ENCODE measurements around the gene PROB1.
A peak's percentile ranks its signal among the peaks of the same experiment; 100 is the strongest.

The PROB1 gene

GRCh38 chr5:139402561-139403158, 7.8 kb upstream of the PROB1 start:
- H3K27ac ChIP-seq (ENCODE audit: poor library complexity, severe bottlenecking) = peak overlapping the region; percentile 76
- no peak for ATAC-seq (ENCODE audit: low read depth)
- no peak overlapping the region for H3K4me3 ChIP-seq (ENCODE audit: severe bottlenecking)
- no peak for DNase-seq (ENCODE audit: low spot score)
- H3K9me3 ChIP-seq (ENCODE audit: severe bottlenecking) = no peaks in the 10 kb centered on the region
- H3K27me3 ChIP-seq (ENCODE audit: insufficient read depth, poor library complexity, severe bottlenecking) = no peaks in the 10 kb centered on the region
- TF ChIP-seq CTCF (IDR thresholded peaks at IDR 0.05; ENCODE audit: poor library complexity, severe bottlenecking) = peak; percentile 62
- H3K4me1 ChIP-seq (ENCODE audit: insufficient read depth, poor library complexity, severe bottlenecking) = peaks cover 10% of the 10 kb centered on the region
- no peaks in the 10 kb centered on the region for H3K36me3 ChIP-seq (ENCODE audit: low read depth)

DNA sequence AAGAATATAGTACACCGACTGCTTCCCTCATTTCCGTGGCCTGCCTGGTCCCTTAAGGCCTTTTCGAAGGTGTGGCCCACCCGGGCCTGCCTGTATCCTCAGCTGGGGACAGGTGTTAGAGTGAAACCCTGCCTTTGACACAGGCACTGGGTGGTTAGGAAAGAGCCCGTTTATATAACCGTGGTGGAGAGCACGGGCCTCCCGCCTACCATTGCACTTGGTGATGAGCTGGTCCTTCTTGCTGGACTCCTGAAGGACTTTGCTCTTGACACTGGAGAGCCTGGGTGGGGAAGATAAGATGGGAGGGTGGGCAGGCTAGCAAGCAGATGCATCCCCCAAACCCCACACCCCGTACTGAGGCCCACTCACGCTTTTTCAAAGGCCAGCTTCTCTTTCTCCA, 6.6 kb upstream of the PROB1 start:
- Histone ChIP-seq H3K4me1 (ENCODE audit: insufficient read depth, poor library complexity, severe bottlenecking) (peaks cover 10% of the 10 kb centered on the region), H3K36me3 (ENCODE audit: low read depth) (no peaks in the 10 kb centered on the region), H3K27ac (ENCODE audit: poor library complexity, severe bottlenecking) (no peak overlapping the region), H3K27me3 (ENCODE audit: insufficient read depth, poor library complexity, severe bottlenecking) (no peaks in the 10 kb centered on the region), H3K4me3 (ENCODE audit: severe bottlenecking) (no peak overlapping the region), H3K9me3 (ENCODE audit: severe bottlenecking) (no peaks in the 10 kb centered on the region)
- no peak for TF ChIP-seq CTCF (IDR thresholded peaks at IDR 0.05; ENCODE audit: poor library complexity, severe bottlenecking)
- ATAC-seq (ENCODE audit: low read depth) = no peak
- no peak for DNase-seq (ENCODE audit: low spot score)

DNA sequence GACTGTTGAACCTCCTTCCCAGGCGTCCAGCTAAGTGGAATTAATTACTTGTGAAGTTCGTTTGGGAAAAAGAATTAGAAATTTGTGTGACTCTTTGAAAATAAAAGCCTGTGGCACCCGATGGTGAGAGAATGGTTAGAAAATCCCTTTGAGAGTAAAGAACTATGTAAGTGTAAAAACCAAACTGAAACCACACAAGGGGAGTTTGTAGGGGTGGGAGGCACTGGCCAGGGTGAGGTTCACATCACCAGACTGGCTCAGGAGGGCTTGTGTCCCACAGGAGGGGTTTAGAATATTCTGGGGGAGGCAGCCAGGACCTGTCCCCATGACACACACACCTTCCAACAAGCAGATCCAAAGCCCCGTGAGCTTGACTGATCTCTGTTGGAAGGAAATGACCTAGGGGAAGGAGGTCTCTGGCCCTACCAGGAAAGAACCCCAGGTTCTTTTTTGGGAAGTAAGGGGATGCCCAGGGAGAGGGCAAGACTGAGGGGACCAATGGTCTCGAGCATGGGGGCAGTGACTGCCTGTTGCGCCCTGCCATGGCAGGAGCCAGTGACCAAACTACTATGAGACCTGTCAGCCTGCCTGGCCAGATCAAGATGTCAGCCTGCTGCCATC, 4.7 kb upstream of the PROB1 start:
- H3K4me1 ChIP-seq (ENCODE audit: insufficient read depth, poor library complexity, severe bottlenecking) = peaks cover 10% of the 10 kb centered on the region
- no peak overlapping the region for H3K27ac ChIP-seq (ENCODE audit: poor library complexity, severe bottlenecking)
- H3K4me3 ChIP-seq (ENCODE audit: severe bottlenecking) = no peak overlapping the region
- DNase-seq (ENCODE audit: low spot score) (no peak), ATAC-seq (ENCODE audit: low read depth) (no peak)
- H3K27me3 ChIP-seq (ENCODE audit: insufficient read depth, poor library complexity, severe bottlenecking) = no peaks in the 10 kb centered on the region
- TF ChIP-seq CTCF (IDR thresholded peaks at IDR 0.05; ENCODE audit: poor library complexity, severe bottlenecking) = no peak
- H3K9me3 ChIP-seq (ENCODE audit: severe bottlenecking) = no peaks in the 10 kb centered on the region
- no peaks in the 10 kb centered on the region for H3K36me3 ChIP-seq (ENCODE audit: low read depth)

- ATAC-seq (ENCODE audit: low read depth) (no peak), DNase-seq (ENCODE audit: low spot score) (no peak)
- no peaks in the 10 kb centered on the region for H3K9me3 ChIP-seq (ENCODE audit: severe bottlenecking)
- no peak overlapping the region for H3K4me3 ChIP-seq (ENCODE audit: severe bottlenecking)
- H3K4me1 ChIP-seq (ENCODE audit: insufficient read depth, poor library complexity, severe bottlenecking) = peaks cover under 1% of the 10 kb centered on the region
- no peaks in the 10 kb centered on the region for H3K27me3 ChIP-seq (ENCODE audit: insufficient read depth, poor library complexity, severe bottlenecking)
- H3K36me3 ChIP-seq (ENCODE audit: low read depth) = no peaks in the 10 kb centered on the region
- TF ChIP-seq CTCF (IDR thresholded peaks at IDR 0.05; ENCODE audit: poor library complexity, severe bottlenecking) = no peak
- H3K27ac ChIP-seq (ENCODE audit: poor library complexity, severe bottlenecking) = no peak overlapping the region
Measured at GRCh38 chr5:139397921-139398320, 3.0 kb upstream of the PROB1 start.

GRCh38 chr5:139396691-139397090, 1.8 kb upstream of the PROB1 start:
- Histone ChIP-seq H3K27me3 (ENCODE audit: insufficient read depth, poor library complexity, severe bottlenecking) (no peaks in the 10 kb centered on the region), H3K4me1 (ENCODE audit: insufficient read depth, poor library complexity, severe bottlenecking) (peaks cover 4% of the 10 kb centered on the region), H3K9me3 (ENCODE audit: severe bottlenecking) (no peaks in the 10 kb centered on the region), H3K36me3 (ENCODE audit: low read depth) (no peaks in the 10 kb centered on the region), H3K27ac (ENCODE audit: poor library complexity, severe bottlenecking) (no peak overlapping the region), H3K4me3 (ENCODE audit: severe bottlenecking) (no peak overlapping the region)
- no peak for TF ChIP-seq CTCF (IDR thresholded peaks at IDR 0.05; ENCODE audit: poor library complexity, severe bottlenecking)
- no peak for DNase-seq (ENCODE audit: low spot score)
- no peak for ATAC-seq (ENCODE audit: low read depth)

Measured in RWPE2 (cell line).